HepG2 (cell line): ENCODE measurements around the gene SELENOI. TPM values are rescaled to one million over a fixed set of nuclear protein-coding genes. Genes with fewer than 3 reads are reported as not detected.

Source experiments
- ATAC-seq: fragments of 200-7000 bp; cut with Tn5 transposase; 3 replicates; pipeline ENCODE4 v1.9.1; 2020; ENCODE audit warnings: mild to moderate bottlenecking, moderate library complexity
- BruUV-seq: library from RNA; stranded (reverse); fragments of 400-500 nt; replicated peaks from 2 replicates; lab custom pipeline; 2021; lab: Mats Ljungman, UMichigan
- CTCF ChIA-PET: fragments of 300-600 bp; formaldehyde crosslinking; extraction: SDS; loops from one replicate; lab custom pipeline; 2021; ENCODE audit warnings: low total read pairs, inconsistent platforms, low intra/inter-chr PET ratio; lab: Yijun Ruan, JAX
- POLR2A ChIA-PET: fragments of 350-600 bp; sonication (Branson Sonifier 250); formaldehyde crosslinking; loops from one replicate; lab custom pipeline; 2020; ENCODE audit warnings: antibody characterized with exemption, inconsistent platforms; lab: Yijun Ruan, JAX
- DNase-seq: peaks from one replicate; pipeline ENCODE4 v3.0.0-alpha.2; 2015; ENCODE audit warnings: low spot score
- FAIRE-seq: peaks from 3 replicates; lab custom pipeline; 2011; peaks lifted over from hg19 to GRCh38; lab: Jason Lieb, UNC
- H2AFZ ChIP-seq: one replicate; pipeline ENCODE4 v1.6.1; 2011; ENCODE audit warnings: low read length, inconsistent platforms
- H3K27ac ChIP-seq: fragments of 300-600 bp; 3 replicates; pipeline ENCODE4 v1.8.0; 2011; ENCODE audit warnings: mixed run types, mild to moderate bottlenecking, mixed read lengths, low read length, inconsistent platforms; ENCODE audit not compliant: insufficient read depth; ENCODE audit errors: extremely low read length
- H3K27me3 ChIP-seq, 2 experiments: fragments of 200-600 bp in 1 of 2; 2 replicates in 1 of 2; 3 replicates in 1 of 2; pipeline versions ENCODE4 v1.6.0 to v1.8.0; 2011; ENCODE audit warnings: low read length in 2 of 2, mild to moderate bottlenecking in 2 of 2, moderate library complexity in 2 of 2, inconsistent platforms in 1 of 2; ENCODE audit not compliant: insufficient read depth in 2 of 2, control insufficient read depth in 1 of 2
- H3K36me3 ChIP-seq, 2 experiments: fragments of 200-600 bp in 1 of 2; replicated peaks in 1 of 2; 2 replicates in 1 of 2; 3 replicates in 1 of 2; pipeline versions ENCODE4 v1.5.1 to v1.8.0; 2011; ENCODE audit warnings: low read length in 2 of 2, inconsistent platforms in 1 of 2; ENCODE audit not compliant: insufficient read depth in 2 of 2, control insufficient read depth in 1 of 2
- H3K4me1 ChIP-seq: 2 replicates; pipeline ENCODE4 v1.5.1; 2012; ENCODE audit warnings: low read length, inconsistent platforms; ENCODE audit not compliant: insufficient read depth
- H3K4me2 ChIP-seq: 2 replicates; pipeline ENCODE4 v1.6.0; 2011; ENCODE audit warnings: low read depth, low read length, inconsistent platforms
- H3K4me3 ChIP-seq, 3 experiments: fragments of 200-600 bp in 1 of 3; sonication (generic), shearing (Covaris generic) in 1 of 3; replicated peaks in 1 of 3; 2 replicates each; pipeline ENCODE4 v1.5.1; 2011 to 2016; ENCODE audit warnings: low read length in 3 of 3, inconsistent platforms in 2 of 3, low read depth in 2 of 3, mild to moderate bottlenecking in 2 of 3, control low read depth in 1 of 3, mixed read lengths in 1 of 3; ENCODE audit not compliant: insufficient read depth in 1 of 3
- H3K79me2 ChIP-seq: one replicate; pipeline ENCODE4 v1.6.1; 2011; ENCODE audit warnings: low read length, inconsistent platforms; ENCODE audit not compliant: insufficient read depth
- H3K9ac ChIP-seq: 2 replicates; pipeline ENCODE4 v1.6.0; 2011; ENCODE audit warnings: mild to moderate bottlenecking, low read depth, low read length, inconsistent platforms; ENCODE audit not compliant: insufficient read depth
- H3K9me3 ChIP-seq: 2 replicates; pipeline ENCODE4 v1.5.1; 2012; ENCODE audit warnings: mild to moderate bottlenecking, low read length
- H4K20me1 ChIP-seq: 2 replicates; pipeline ENCODE4 v1.6.0; 2011; ENCODE audit warnings: inconsistent platforms, mild to moderate bottlenecking, low read length, moderate library complexity; ENCODE audit not compliant: insufficient read depth
- ATAD3A ChIP-seq: sonication (generic); formaldehyde crosslinking; IDR thresholded peaks from 2 replicates; pipeline ENCODE4 v1.4.0; 2020; ENCODE audit warnings: missing genetic modification reagents
- DMAP1 ChIP-seq: IDR thresholded peaks from 2 replicates; pipeline ENCODE4 v1.6.1; 2016
- GLI4 ChIP-seq: sonication (generic); formaldehyde crosslinking; IDR thresholded peaks from 2 replicates; pipeline ENCODE4 v1.5.1; 2020; ENCODE audit warnings: missing genetic modification reagents, mild to moderate bottlenecking, moderate library complexity, borderline replicate concordance
- MAFF ChIP-seq: IDR thresholded peaks from 2 replicates; pipeline ENCODE4 v1.6.1; 2011; ENCODE audit warnings: low read depth, low read length, improper control_type of control experiment
- MIER3 ChIP-seq: IDR thresholded peaks from 2 replicates; pipeline ENCODE4 v1.6.1; 2016; ENCODE audit warnings: missing compliant biosample characterization, borderline replicate concordance
- MTA3 ChIP-seq: sonication (generic); formaldehyde crosslinking; IDR thresholded peaks from 2 replicates; pipeline ENCODE4 v1.4.0; 2020; ENCODE audit warnings: missing genetic modification reagents
- PTBP1 ChIP-seq: fragments of 200-400 bp; formaldehyde crosslinking; IDR thresholded peaks from 2 replicates; pipeline ENCODE4 v1.6.1; 2018; ENCODE audit warnings: low read length, low read depth; ENCODE audit not compliant: poor library complexity, severe bottlenecking
- SKI ChIP-seq: fragments of 450-650 bp; IDR thresholded peaks from one replicate; pipeline ENCODE4 v1.6.1; 2018; ENCODE audit warnings: mild to moderate bottlenecking; ENCODE audit not compliant: partially characterized antibody
- SOX13 ChIP-seq, 3 experiments: fragments of 450-650 bp in 1 of 3; sonication (generic) in 1 of 3; formaldehyde crosslinking in 1 of 3; IDR thresholded peaks in 2 of 3; conservative IDR thresholded peaks in 1 of 3; 2 replicates each; pipeline versions ENCODE4 v1.5.0 to v1.6.1; 2016 to 2020; ENCODE audit warnings: antibody characterized with exemption in 1 of 3, mild to moderate bottlenecking in 1 of 3, missing compliant biosample characterization in 1 of 3, missing genetic modification reagents in 1 of 3, moderate library complexity in 1 of 3
- ZFP41 ChIP-seq: sonication (generic); formaldehyde crosslinking; IDR thresholded peaks from 2 replicates; pipeline ENCODE4 v1.4.0; 2020; ENCODE audit warnings: mild to moderate bottlenecking, missing genetic modification reagents, borderline replicate concordance
- ZNF20 ChIP-seq: sonication (generic); formaldehyde crosslinking; IDR thresholded peaks from 2 replicates; pipeline ENCODE4 v1.4.0; 2020; ENCODE audit warnings: mild to moderate bottlenecking, moderate library complexity, missing genetic modification reagents
- ZNF230 ChIP-seq: sonication (generic); formaldehyde crosslinking; IDR thresholded peaks from 2 replicates; pipeline ENCODE4 v1.4.0; 2020; ENCODE audit warnings: mild to moderate bottlenecking, missing genetic modification reagents
- ZNF251 ChIP-seq: sonication (generic); formaldehyde crosslinking; IDR thresholded peaks from 2 replicates; pipeline ENCODE4 v1.9.0; 2021; ENCODE audit warnings: mild to moderate bottlenecking, missing genetic modification reagents
- WGBS: methylation state at CpG from one replicate; pipeline ENCODE4 v1.1.6; 2017; ENCODE audit warnings: low lambda C conversion rate; 5-methylcytosine and 5-hydroxymethylcytosine counted together
- in situ Hi-C: cut with HindIII; loops from 2 replicates; pipeline ENCODE4 v1.10.0; 2017; ENCODE audit warnings: low pct_unique_long_range_greater_than_20kb; ENCODE audit not compliant: extremely low pct_ligation_motif_present
- intact Hi-C: fragments of 100-400 bp; cut with micrococcal nuclease; formaldehyde crosslinking; loops from one replicate; pipeline ENCODE4 v1.10.0; 2022; ENCODE audit not compliant: unreplicated experiment
- polyA plus RNA-seq, 8 experiments: library from polyadenylated mRNA; depleted of rRNA in 3 of 8; stranded (reverse) in 7 of 8; unstranded in 1 of 8; fragments of >200 nt; fragmentation: Illumina TruSeq in 4 of 8; extraction: Trizol in 4 of 8; gene quantifications; 2 replicates each; pipeline versions ENCODE4 v1.2.1 to v1.2.3, GENCODE V29; 2011 to 2016; ENCODE audit warnings: low read depth in 4 of 8, missing spikeins in 1 of 8, mixed read lengths in 1 of 8; ENCODE audit not compliant: insufficient read depth in 1 of 8
- total RNA-seq, 5 experiments: library from RNA; depleted of rRNA; stranded (reverse); fragments of >200 nt; fragmentation: Illumina TruSeq; extraction: Trizol; gene quantifications; 2 replicates each; pipeline ENCODE4 v1.2.3, GENCODE V29; 2016; ENCODE audit warnings: low read depth in 1 of 5
- TF ChIP-seq, protein P1 (sequence below): sonication (generic); formaldehyde crosslinking; IDR thresholded peaks from 2 replicates; pipeline ENCODE4 v1.8.1; 2023; ENCODE audit warnings: mild to moderate bottlenecking, missing genetic modification reagents
- TF ChIP-seq, protein P2 (sequence below): sonication (generic); formaldehyde crosslinking; IDR thresholded peaks from 2 replicates; pipeline ENCODE4 v1.5.0; 2020; ENCODE audit warnings: mild to moderate bottlenecking, missing genetic modification reagents, moderate library complexity
- TF ChIP-seq, protein P3 (sequence below): IDR thresholded peaks from 2 replicates; pipeline ENCODE4 v1.6.1; 2018; ENCODE audit warnings: missing genetic modification reagents
- TF ChIP-seq, protein P4 (sequence below): sonication (generic); formaldehyde crosslinking; IDR thresholded peaks from 2 replicates; pipeline ENCODE4 v1.9.0; 2021; ENCODE audit warnings: missing genetic modification reagents, mild to moderate bottlenecking, borderline replicate concordance

The SELENOI gene
- total and polyA plus RNA-seq, 2 of the 13 experiments (the other 11 are each of a cell fraction or from before 2014, with no cell fraction given): 27.7 to 60.3 TPM

DNA sequence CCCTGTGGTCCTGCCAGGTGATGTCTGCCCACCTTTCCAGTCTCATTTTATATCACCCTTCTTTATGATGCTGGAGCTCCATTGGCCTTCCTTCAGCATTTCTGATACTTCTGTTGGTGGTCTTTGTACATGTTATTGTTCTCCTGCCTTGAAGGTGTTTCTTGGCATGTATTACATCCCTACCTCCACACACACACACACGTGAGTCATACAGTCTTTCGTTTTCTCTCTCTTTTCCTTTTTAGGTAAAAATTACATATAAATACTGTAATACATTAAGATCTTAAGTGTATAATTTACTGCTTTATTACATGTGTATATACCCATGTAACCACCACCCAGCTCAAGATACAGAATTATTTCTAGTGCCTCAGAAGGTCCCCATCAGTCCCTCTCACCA is 10.8 kb downstream of the SELENOI start (continued):
- TF ChIP-seq, protein P1, sequence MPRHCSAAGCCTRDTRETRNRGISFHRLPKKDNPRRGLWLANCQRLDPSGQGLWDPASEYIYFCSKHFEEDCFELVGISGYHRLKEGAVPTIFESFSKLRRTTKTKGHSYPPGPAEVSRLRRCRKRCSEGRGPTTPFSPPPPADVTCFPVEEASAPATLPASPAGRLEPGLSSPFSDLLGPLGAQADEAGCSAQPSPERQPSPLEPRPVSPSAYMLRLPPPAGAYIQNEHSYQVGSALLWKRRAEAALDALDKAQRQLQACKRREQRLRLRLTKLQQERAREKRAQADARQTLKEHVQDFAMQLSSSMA (CRISPR knock-in tag): no peak
- TF ChIP-seq PTBP1 (no peak), MAFF (no peak), ATAD3A (CRISPR knock-in tag) (no peak)
- TF ChIP-seq, protein P2, sequence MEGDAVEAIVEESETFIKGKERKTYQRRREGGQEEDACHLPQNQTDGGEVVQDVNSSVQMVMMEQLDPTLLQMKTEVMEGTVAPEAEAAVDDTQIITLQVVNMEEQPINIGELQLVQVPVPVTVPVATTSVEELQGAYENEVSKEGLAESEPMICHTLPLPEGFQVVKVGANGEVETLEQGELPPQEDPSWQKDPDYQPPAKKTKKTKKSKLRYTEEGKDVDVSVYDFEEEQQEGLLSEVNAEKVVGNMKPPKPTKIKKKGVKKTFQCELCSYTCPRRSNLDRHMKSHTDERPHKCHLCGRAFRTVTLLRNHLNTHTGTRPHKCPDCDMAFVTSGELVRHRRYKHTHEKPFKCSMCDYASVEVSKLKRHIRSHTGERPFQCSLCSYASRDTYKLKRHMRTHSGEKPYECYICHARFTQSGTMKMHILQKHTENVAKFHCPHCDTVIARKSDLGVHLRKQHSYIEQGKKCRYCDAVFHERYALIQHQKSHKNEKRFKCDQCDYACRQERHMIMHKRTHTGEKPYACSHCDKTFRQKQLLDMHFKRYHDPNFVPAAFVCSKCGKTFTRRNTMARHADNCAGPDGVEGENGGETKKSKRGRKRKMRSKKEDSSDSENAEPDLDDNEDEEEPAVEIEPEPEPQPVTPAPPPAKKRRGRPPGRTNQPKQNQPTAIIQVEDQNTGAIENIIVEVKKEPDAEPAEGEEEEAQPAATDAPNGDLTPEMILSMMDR (CRISPR knock-in tag): no peak
- TF ChIP-seq, all 625 proteins: peak for 0

DNA sequence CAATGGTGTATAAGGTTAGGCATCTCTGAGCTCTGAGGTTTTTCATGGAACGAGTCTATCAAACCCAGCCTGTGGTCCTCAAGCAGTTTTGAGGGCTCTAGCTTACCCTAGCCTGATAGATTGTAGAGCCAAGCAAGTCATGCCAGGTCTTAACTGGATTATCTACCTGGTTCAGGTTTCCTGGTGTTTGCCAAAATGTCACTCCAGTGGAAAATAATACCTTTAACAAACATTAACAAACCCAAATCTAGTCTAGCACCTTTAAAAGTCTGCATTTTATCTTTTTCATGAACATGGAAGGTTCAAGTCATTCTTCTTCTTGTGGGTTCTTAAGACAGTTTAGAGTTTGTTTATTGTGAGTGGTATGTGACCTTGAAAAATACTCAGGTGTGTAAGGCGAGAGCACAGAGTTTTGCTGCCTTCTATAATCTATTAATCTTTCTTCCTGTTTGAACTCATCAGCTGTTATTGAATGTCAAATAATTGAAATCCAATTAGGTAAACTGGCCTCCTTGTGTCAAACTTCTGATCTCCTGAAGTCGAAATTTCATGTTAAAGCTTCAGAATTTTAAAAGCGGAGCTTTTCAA is 14.0 kb downstream of the SELENOI start:
- no TSS peak for BruUV-seq
- Histone ChIP-seq H3K9me3 (no peaks in the 10 kb centered on the region), H3K9ac (no peak overlapping the region), H2AFZ (no peak overlapping the region), H3K4me1 (peaks cover 31% of the 10 kb centered on the region), H3K36me3 (peaks cover 1 to 15% of the 10 kb centered on the region in 2 experiments; a peak in 4 of 5 replicates), H3K27me3 (no peaks in the 10 kb centered on the region), H3K79me2 (peaks cover 88% of the 10 kb centered on the region), H3K27ac (no peak overlapping the region), H3K4me2 (no peak overlapping the region), H3K4me3 (no peak overlapping the region), H4K20me1 (peaks cover 52% of the 10 kb centered on the region)
- in situ Hi-C loops: no loop called here
- FAIRE-seq (no peak), DNase-seq (no peak), ATAC-seq (no peak)
- intact Hi-C loops: no loop called here
- ChIA-PET POLR2A (no interaction called here), CTCF (no interaction called here)
- 91% methylated on average over 4 of the region's 4 CpGs for WGBS
- TF ChIP-seq ZNF230 (CRISPR knock-in tag) (no peak), DMAP1 (CRISPR knock-in tag) (no peak), SKI (no peak), ZNF251 (CRISPR knock-in tag) (no peak), GLI4 (CRISPR knock-in tag) (no peak), SOX13 (IDR thresholded peaks at IDR 0.05) (no peak), SOX13 (CRISPR knock-in tag; conservative IDR thresholded peaks at IDR 0.05 in 1 of 2, IDR thresholded peaks at IDR 0.05 in 1 of 2) (no peak), ZFP41 (no peak), ZNF20 (CRISPR knock-in tag) (no peak), MTA3 (CRISPR knock-in tag) (no peak), MIER3 (CRISPR knock-in tag) (no peak)
- TF ChIP-seq, protein P1 (CRISPR knock-in tag): no peak
- TF ChIP-seq, protein P3, sequence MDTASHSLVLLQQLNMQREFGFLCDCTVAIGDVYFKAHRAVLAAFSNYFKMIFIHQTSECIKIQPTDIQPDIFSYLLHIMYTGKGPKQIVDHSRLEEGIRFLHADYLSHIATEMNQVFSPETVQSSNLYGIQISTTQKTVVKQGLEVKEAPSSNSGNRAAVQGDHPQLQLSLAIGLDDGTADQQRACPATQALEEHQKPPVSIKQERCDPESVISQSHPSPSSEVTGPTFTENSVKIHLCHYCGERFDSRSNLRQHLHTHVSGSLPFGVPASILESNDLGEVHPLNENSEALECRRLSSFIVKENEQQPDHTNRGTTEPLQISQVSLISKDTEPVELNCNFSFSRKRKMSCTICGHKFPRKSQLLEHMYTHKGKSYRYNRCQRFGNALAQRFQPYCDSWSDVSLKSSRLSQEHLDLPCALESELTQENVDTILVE: no peak
- TF ChIP-seq, protein P4, sequence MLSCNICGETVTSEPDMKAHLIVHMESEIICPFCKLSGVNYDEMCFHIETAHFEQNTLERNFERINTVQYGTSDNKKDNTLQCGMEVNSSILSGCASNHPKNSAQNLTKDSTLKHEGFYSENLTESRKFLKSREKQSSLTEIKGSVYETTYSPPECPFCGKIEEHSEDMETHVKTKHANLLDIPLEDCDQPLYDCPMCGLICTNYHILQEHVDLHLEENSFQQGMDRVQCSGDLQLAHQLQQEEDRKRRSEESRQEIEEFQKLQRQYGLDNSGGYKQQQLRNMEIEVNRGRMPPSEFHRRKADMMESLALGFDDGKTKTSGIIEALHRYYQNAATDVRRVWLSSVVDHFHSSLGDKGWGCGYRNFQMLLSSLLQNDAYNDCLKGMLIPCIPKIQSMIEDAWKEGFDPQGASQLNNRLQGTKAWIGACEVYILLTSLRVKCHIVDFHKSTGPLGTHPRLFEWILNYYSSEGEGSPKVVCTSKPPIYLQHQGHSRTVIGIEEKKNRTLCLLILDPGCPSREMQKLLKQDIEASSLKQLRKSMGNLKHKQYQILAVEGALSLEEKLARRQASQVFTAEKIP (CRISPR knock-in tag): no peak
